ENCODE results near the gene BRICD5. TPM values are rescaled to one million over a fixed set of nuclear protein-coding genes. Genes with fewer than 3 reads are reported as not detected.

Gene BRICD5
- total and polyA plus RNA-seq, 2 donors (not counting 1 experiment from before 2014, with no cell fraction given): 0.23 to 1.5 TPM

DNA sequence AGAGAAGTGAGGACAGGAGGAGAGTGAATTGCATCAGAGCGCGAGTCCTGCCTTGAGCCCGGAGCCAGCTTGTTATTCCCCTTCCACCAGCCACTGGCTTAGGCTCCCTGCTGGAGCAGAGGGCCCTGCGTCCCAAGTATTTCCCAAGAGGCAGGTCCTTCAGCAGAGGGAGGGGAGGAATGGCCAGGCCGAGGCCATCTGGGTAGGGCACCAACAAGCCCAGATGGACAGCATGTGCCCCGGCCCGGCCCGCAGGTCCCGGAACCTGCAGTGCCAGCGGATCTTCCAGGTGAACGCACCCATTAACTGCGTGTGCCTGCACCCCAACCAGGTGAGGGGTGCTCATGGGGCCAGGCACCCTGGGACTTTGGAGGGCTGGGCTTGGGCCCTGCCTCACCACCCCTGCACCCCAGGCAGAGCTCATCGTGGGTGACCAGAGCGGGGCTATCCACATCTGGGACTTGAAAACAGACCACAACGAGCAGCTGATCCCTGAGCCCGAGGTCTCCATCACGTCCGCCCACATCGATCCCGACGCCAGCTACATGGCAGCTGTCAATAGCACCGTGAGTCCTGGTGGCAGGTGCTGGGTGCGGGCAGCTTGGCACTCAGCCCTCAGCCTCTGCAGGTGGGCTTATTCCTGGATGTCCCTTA is 3.8 kb downstream of the BRICD5 start:
- H3K4me3 ChIP-seq (replicated peaks in 1 of 4; ENCODE audit: control extremely low read depth in 1 of 4, insufficient read depth in 1 of 4, low read depth in 3 of 4, low read length in 4 of 4): no peak overlapping the region
- DNase-seq (ENCODE audit: low read depth in 2 of 2): no peak
- TF ChIP-seq, protein P1, sequence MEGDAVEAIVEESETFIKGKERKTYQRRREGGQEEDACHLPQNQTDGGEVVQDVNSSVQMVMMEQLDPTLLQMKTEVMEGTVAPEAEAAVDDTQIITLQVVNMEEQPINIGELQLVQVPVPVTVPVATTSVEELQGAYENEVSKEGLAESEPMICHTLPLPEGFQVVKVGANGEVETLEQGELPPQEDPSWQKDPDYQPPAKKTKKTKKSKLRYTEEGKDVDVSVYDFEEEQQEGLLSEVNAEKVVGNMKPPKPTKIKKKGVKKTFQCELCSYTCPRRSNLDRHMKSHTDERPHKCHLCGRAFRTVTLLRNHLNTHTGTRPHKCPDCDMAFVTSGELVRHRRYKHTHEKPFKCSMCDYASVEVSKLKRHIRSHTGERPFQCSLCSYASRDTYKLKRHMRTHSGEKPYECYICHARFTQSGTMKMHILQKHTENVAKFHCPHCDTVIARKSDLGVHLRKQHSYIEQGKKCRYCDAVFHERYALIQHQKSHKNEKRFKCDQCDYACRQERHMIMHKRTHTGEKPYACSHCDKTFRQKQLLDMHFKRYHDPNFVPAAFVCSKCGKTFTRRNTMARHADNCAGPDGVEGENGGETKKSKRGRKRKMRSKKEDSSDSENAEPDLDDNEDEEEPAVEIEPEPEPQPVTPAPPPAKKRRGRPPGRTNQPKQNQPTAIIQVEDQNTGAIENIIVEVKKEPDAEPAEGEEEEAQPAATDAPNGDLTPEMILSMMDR (conservative IDR thresholded peaks at IDR 0.05 in 1 of 2, IDR thresholded peaks at IDR 0.05 in 1 of 2; ENCODE audit: low read depth in 1 of 2, low read length in 2 of 2): no peak
- no peak for TF ChIP-seq EZH2 (IDR thresholded peaks at IDR 0.05; ENCODE audit: low read length, missing control alignments)
- no peak overlapping the region for H3K9ac ChIP-seq (ENCODE audit: insufficient read depth, low read length)
- H3K79me2 ChIP-seq (ENCODE audit: control insufficient read depth, insufficient read depth, low read length): peaks cover 7% of the 10 kb centered on the region
- H3K4me1 ChIP-seq (ENCODE audit: control insufficient read depth, extremely low read depth, insufficient read depth, low read length): peaks cover 2% of the 10 kb centered on the region
- no peak overlapping the region for H2AFZ ChIP-seq (ENCODE audit: low read length)
- peaks cover 25% of the 10 kb centered on the region for H3K36me3 ChIP-seq (ENCODE audit: control insufficient read depth, insufficient read depth, low read length)
- H3K9me3 ChIP-seq (ENCODE audit: control insufficient read depth, insufficient read depth, low read depth, low read length): no peaks in the 10 kb centered on the region
- H3K27me3 ChIP-seq (ENCODE audit: control insufficient read depth, insufficient read depth, low read length): no peaks in the 10 kb centered on the region
- H3K4me2 ChIP-seq (ENCODE audit: extremely low read depth, insufficient read depth, low read length): no peak overlapping the region
- no peaks in the 10 kb centered on the region for H4K20me1 ChIP-seq (ENCODE audit: control insufficient read depth, extremely low read depth, insufficient read depth, low read length)
- no peak overlapping the region for H3K27ac ChIP-seq (ENCODE audit: insufficient read depth, low read length)

DNA sequence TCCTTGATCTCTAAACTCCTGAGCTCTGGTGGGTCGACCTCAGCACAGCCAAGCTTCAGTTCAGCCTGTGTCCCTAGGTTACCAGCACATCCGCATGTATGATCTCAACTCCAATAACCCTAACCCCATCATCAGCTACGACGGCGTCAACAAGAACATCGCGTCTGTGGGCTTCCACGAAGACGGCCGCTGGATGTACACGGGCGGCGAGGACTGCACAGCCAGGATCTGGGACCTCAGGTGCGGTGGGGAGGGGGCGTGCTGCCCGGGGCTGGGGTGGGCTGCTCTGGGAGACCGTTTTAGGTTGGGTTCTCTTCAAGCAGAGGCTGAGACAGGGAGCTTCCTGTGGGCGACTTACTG is 4.3 kb downstream of the BRICD5 start:
- no peak for DNase-seq (ENCODE audit: low read depth in 2 of 2)
- TF ChIP-seq, protein P1 (conservative IDR thresholded peaks at IDR 0.05 in 1 of 2, IDR thresholded peaks at IDR 0.05 in 1 of 2; ENCODE audit: low read depth in 1 of 2, low read length in 2 of 2): no peak
- no peak for TF ChIP-seq EZH2 (IDR thresholded peaks at IDR 0.05; ENCODE audit: low read length, missing control alignments)
- Histone ChIP-seq H3K36me3 (ENCODE audit: control insufficient read depth, insufficient read depth, low read length) (peaks cover 25% of the 10 kb centered on the region), H3K27ac (ENCODE audit: insufficient read depth, low read length) (peak overlapping the region; percentile 84), H3K4me1 (ENCODE audit: control insufficient read depth, extremely low read depth, insufficient read depth, low read length) (peaks cover 2% of the 10 kb centered on the region), H3K9ac (ENCODE audit: insufficient read depth, low read length) (no peak overlapping the region), H3K9me3 (ENCODE audit: control insufficient read depth, insufficient read depth, low read depth, low read length) (no peaks in the 10 kb centered on the region), H2AFZ (ENCODE audit: low read length) (no peak overlapping the region), H3K27me3 (ENCODE audit: control insufficient read depth, insufficient read depth, low read length) (no peaks in the 10 kb centered on the region), H4K20me1 (ENCODE audit: control insufficient read depth, extremely low read depth, insufficient read depth, low read length) (no peaks in the 10 kb centered on the region), H3K4me3 (replicated peaks in 1 of 4; ENCODE audit: control extremely low read depth in 1 of 4, insufficient read depth in 1 of 4, low read depth in 3 of 4, low read length in 4 of 4) (peak overlapping the region; percentile 62 to 83 (median 75)), H3K4me2 (ENCODE audit: extremely low read depth, insufficient read depth, low read length) (peak overlapping the region; percentile 92), H3K79me2 (ENCODE audit: control insufficient read depth, insufficient read depth, low read length) (peaks cover 7% of the 10 kb centered on the region)

DNA sequence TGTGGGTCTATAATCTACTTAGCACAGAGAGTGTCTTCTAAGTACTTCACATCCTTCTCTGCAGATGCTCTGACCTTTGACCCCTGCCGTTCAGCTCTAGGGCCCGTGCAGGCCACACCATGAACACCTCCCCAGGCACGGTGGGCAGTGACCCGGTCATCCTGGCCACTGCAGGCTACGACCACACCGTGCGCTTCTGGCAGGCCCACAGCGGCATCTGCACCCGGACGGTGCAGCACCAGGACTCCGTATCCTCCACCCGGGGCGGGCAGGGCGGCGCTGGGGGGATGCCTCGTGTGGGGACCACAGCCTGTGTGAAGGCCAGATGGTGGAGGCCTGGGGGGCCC is 4.7 kb downstream of the BRICD5 start:
- Histone ChIP-seq H3K27me3 (ENCODE audit: control insufficient read depth, insufficient read depth, low read length) (no peaks in the 10 kb centered on the region), H3K4me2 (ENCODE audit: extremely low read depth, insufficient read depth, low read length) (peak overlapping the region; percentile 92), H3K27ac (ENCODE audit: insufficient read depth, low read length) (peak overlapping the region; percentile 84), H3K4me3 (replicated peaks in 1 of 4; ENCODE audit: control extremely low read depth in 1 of 4, insufficient read depth in 1 of 4, low read depth in 3 of 4, low read length in 4 of 4) (peak overlapping the region; percentile 62 to 83 (median 75)), H3K9me3 (ENCODE audit: control insufficient read depth, insufficient read depth, low read depth, low read length) (no peaks in the 10 kb centered on the region), H3K36me3 (ENCODE audit: control insufficient read depth, insufficient read depth, low read length) (peaks cover 25% of the 10 kb centered on the region), H3K79me2 (ENCODE audit: control insufficient read depth, insufficient read depth, low read length) (peaks cover 7% of the 10 kb centered on the region), H3K9ac (ENCODE audit: insufficient read depth, low read length) (peak overlapping the region; percentile 94), H2AFZ (ENCODE audit: low read length) (peak overlapping the region; percentile 43), H4K20me1 (ENCODE audit: control insufficient read depth, extremely low read depth, insufficient read depth, low read length) (no peaks in the 10 kb centered on the region), H3K4me1 (ENCODE audit: control insufficient read depth, extremely low read depth, insufficient read depth, low read length) (peaks cover 2% of the 10 kb centered on the region)
- no peak for DNase-seq (ENCODE audit: low read depth in 2 of 2)
- no peak for TF ChIP-seq EZH2 (IDR thresholded peaks at IDR 0.05; ENCODE audit: low read length, missing control alignments)
- TF ChIP-seq, protein P1 (conservative IDR thresholded peaks at IDR 0.05 in 1 of 2, IDR thresholded peaks at IDR 0.05 in 1 of 2; ENCODE audit: low read depth in 1 of 2, low read length in 2 of 2): no peak

Measured in fibroblast of lung (primary cell).